K562 (cell line): Measurements from ENCODE around the gene NFATC3. TPM values are rescaled to one million over a fixed set of nuclear protein-coding genes. Genes with fewer than 3 reads are reported as not detected.

ENCODE experiments used
- ADNP ChIP-seq: fragments of 200-800 bp; sonication (Bioruptor generic); IDR thresholded peaks from 2 replicates; pipeline ENCODE4 v1.6.1; 2016; ENCODE audit warnings: missing genetic modification characterization, missing compliant biosample characterization
- ATF3 ChIP-seq, 2 experiments: fragments of 450-650 bp in 1 of 2; sonication (generic) in 1 of 2; formaldehyde crosslinking in 1 of 2; IDR thresholded peaks in 1 of 2; conservative IDR thresholded peaks in 1 of 2; 2 replicates each; pipeline versions ENCODE4 v1.6.1 to v1.8.1; 2016 to 2023; ENCODE audit warnings: mild to moderate bottlenecking in 2 of 2, moderate library complexity in 2 of 2, inconsistent platforms in 1 of 2, missing genetic modification reagents in 1 of 2
- CHCHD3 ChIP-seq: fragments of 250-450 bp; sonication (Bioruptor Pico); IDR thresholded peaks from 2 replicates; pipeline ENCODE4 v2.1.2; 2022; ENCODE audit warnings: mild to moderate bottlenecking
- CHD7 ChIP-seq: fragments of 200-600 bp; sonication (generic); IDR thresholded peaks from one replicate; pipeline ENCODE4 v1.6.1; 2012; ENCODE audit warnings: mild to moderate bottlenecking, low read depth, low read length, inconsistent platforms
- HNRNPK ChIP-seq: fragments of 200-400 bp; formaldehyde crosslinking; IDR thresholded peaks from one replicate; pipeline ENCODE4 v1.6.1; 2018; ENCODE audit warnings: mild to moderate bottlenecking, low read depth, low read length; ENCODE audit not compliant: poor library complexity, severe bottlenecking
- HNRNPLL ChIP-seq: fragments of 200-400 bp; formaldehyde crosslinking; IDR thresholded peaks from 2 replicates; pipeline ENCODE4 v1.6.1; 2017; ENCODE audit warnings: low read length, low read depth, mild to moderate bottlenecking; ENCODE audit not compliant: poor library complexity, severe bottlenecking
- NBN ChIP-seq: fragments of 450-650 bp; IDR thresholded peaks from 2 replicates; pipeline ENCODE4 v1.6.1; 2016; ENCODE audit warnings: low read depth, mild to moderate bottlenecking
- NFE2L1 ChIP-seq: fragments of 450-650 bp; IDR thresholded peaks from 2 replicates; pipeline ENCODE4 v1.6.1; 2016; ENCODE audit warnings: missing genetic modification characterization, low read depth, mild to moderate bottlenecking, missing compliant biosample characterization, moderate library complexity, borderline replicate concordance
- RBM34 ChIP-seq: fragments of 200-400 bp; formaldehyde crosslinking; IDR thresholded peaks from 2 replicates; pipeline ENCODE4 v1.6.1; 2018; ENCODE audit warnings: low read length, borderline replicate concordance; ENCODE audit not compliant: insufficient read depth
- RFX1 ChIP-seq: fragments of 450-650 bp; IDR thresholded peaks from 2 replicates; pipeline ENCODE4 v1.6.1; 2016; ENCODE audit warnings: mild to moderate bottlenecking, moderate library complexity
- ZKSCAN3 ChIP-seq: fragments of 250-450 bp; sonication (Bioruptor Pico); IDR thresholded peaks from 2 replicates; pipeline ENCODE4 v1.4.0; 2020
- ZNF174 ChIP-seq: fragments of 250-450 bp; sonication (Bioruptor Pico); IDR thresholded peaks from 2 replicates; pipeline ENCODE4 v1.4.0; 2020; ENCODE audit warnings: mild to moderate bottlenecking
- ZNF217 ChIP-seq: sonication (generic); formaldehyde crosslinking; IDR thresholded peaks from 2 replicates; pipeline ENCODE4 v1.8.0; 2022; ENCODE audit warnings: mild to moderate bottlenecking, missing genetic modification reagents
- ZNF408 ChIP-seq: fragments of 250-450 bp; sonication (Bioruptor Pico); IDR thresholded peaks from 2 replicates; pipeline ENCODE4 v1.4.0; 2020; ENCODE audit warnings: low read depth, mild to moderate bottlenecking, moderate library complexity
- polyA plus RNA-seq, 8 experiments: library from polyadenylated mRNA; depleted of rRNA in 4 of 8; stranded (reverse) in 5 of 8; unstranded in 3 of 8; fragments of >200 nt; fragmentation: Nextera tagmentation in 2 of 8; fragmentation: Illumina TruSeq in 1 of 8; extraction: Ambion mirVana in 2 of 8; extraction: Trizol in 1 of 8; gene quantifications; 2 replicates each; pipeline versions ENCODE4 v1.2.1 to v1.2.3, GENCODE V29; 2011 to 2014; ENCODE audit warnings: inconsistent platforms in 1 of 8, missing spikeins in 1 of 8
- total RNA-seq, 7 experiments: library from RNA; depleted of rRNA in 6 of 7; stranded (reverse); fragments of >200 nt in 6 of 7; fragmentation: Illumina TruSeq in 2 of 7; extraction: Trizol in 2 of 7; gene quantifications; 2 replicates each; pipeline versions ENCODE4 v1.2.1 to v1.2.3, GENCODE V29; 2011 to 2021; ENCODE audit warnings: low replicate concordance in 1 of 7

The NFATC3 gene
- total and polyA plus RNA-seq, 9 of the 15 experiments (the other 6 are each of a cell fraction or from before 2014, with no cell fraction given), result 15.7 to 98.4 (median 59.4) TPM

- TF ChIP-seq CHD7 (no peak), HNRNPLL (peak; percentile 31), NFE2L1 (tag) (no peak), ZNF408 (CRISPR knock-in tag) (no peak), ZKSCAN3 (CRISPR knock-in tag) (no peak), NBN (0 out of 2 replicates have a peak, but pooled peaks have one; percentile 21), CHCHD3 (CRISPR knock-in tag) (no peak), RBM34 (no peak), ADNP (tag) (no peak), ZNF217 (CRISPR knock-in tag) (no peak), ATF3 (IDR thresholded peaks at IDR 0.05) (no peak), ATF3 (CRISPR knock-in tag; conservative IDR thresholded peaks at IDR 0.05) (no peak), HNRNPK (no peak), RFX1 (no peak), ZNF174 (CRISPR knock-in tag) (no peak)
Measured at GRCh38 chr16:68244903-68245853, 160.0 kb downstream of the NFATC3 start, which contains the start of gene PLA2G15 (continued).
